GM12892 (cell line): ENCODE results near the gene TLCD3B.

Experiments used
- DNase-seq: peaks from one replicate; pipeline ENCODE4 v3.0.0; 2011; ENCODE audit not compliant: insufficient read length
- FAIRE-seq: peaks from 2 replicates; lab custom pipeline; 2011; peaks lifted over from hg19 to GRCh38; lab: Jason Lieb, UNC
- POLR2A ChIP-seq: IDR thresholded peaks from 2 replicates; pipeline ENCODE4 v1.6.1; 2011; ENCODE audit warnings: low read depth, low read length, control low read depth
- POLR2AphosphoS5 ChIP-seq: IDR thresholded peaks from 2 replicates; pipeline ENCODE4 v1.6.1; 2011; ENCODE audit warnings: low read depth, low read length, control low read depth
- TAF1 ChIP-seq: IDR thresholded peaks from 2 replicates; pipeline ENCODE4 v1.6.1; 2011; ENCODE audit warnings: low read depth, mild to moderate bottlenecking, control low read depth, low read length, borderline replicate concordance

TLCD3B gene

DNA sequence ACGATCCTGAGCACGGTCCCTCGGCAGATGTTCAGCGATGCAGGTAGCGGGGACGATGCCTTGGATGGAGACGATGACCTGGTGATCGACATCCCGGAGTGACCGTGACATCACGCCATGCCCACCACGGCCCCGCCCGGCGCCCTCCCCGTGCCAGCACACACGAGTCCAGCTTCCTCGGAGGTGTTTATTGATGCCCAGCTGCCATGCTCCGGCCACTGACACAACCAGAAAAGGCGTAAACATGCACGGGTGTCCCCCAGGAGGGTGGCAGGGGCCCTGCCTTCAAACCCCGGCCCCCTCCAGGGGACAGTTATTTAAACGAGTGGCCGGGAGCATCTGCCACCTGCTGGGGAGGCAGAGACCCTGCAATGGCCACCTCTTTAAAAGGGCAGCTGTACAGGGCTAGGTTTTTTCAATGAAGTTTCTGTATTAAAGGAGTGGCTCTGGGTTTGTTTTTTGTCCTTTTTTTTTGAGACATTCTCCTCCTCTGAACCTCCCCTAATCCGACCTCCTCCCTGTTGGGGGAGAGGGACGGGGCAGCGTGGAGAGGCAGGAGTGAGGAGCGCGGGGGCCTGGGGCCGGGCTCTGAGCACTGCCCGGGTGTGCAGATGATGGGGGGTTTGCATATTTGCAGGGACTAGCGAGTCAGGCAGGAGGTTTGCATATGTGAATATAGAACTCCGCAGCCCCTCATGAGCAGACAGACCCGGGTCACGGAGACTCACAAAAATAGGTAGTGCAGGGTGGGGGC, 25.6 kb downstream of the TLCD3B start:
- no peak for TF ChIP-seq POLR2AphosphoS5
- FAIRE-seq (no peak), DNase-seq (peak; percentile 81)

DNA sequence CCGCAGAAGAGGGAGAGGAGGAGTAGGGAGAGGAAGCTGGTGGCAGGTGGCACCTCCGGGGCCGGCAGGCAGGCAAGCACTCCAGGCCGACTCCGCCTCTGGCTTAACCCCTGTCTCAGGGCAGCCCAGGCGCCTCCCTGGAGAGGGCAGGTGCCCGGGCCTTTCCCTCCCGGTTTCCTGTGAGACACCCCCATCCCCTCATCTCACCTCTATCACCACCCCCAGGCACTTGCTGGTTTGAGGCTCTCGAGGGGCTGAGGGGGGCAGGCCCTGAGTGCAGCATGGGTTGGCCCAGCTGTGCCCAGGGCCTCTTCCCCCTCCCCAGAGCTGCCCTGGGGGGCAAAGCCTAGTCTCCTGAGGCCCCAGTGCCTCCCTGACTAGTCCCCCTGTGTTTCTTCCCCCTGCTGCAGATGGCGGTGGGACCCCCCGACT, 26.2 kb downstream of the TLCD3B start:
- DNase-seq: no peak
- FAIRE-seq: no peak
- TF ChIP-seq POLR2AphosphoS5 (no peak), POLR2A (no peak), TAF1 (no peak)

DNA sequence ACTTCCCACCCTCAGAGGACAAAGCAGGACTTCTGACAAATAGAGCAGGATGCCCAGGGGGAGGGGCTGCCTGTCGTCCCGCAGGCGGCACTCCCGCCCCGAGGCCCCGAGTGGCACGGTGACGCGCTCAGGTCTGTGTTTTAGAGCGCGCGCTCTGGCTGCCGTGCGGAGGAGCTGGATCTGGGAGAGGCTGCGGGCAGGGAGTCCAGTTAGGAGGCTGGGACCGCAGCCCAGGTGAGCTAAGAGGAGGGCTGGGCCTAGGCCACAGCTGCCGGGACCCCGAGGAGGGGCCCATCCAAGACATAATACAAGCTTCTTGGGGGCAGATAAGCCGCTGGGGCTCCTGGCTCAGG, 26.7 kb downstream of the TLCD3B start:
- DNase-seq (no peak), FAIRE-seq (no peak)

DNA sequence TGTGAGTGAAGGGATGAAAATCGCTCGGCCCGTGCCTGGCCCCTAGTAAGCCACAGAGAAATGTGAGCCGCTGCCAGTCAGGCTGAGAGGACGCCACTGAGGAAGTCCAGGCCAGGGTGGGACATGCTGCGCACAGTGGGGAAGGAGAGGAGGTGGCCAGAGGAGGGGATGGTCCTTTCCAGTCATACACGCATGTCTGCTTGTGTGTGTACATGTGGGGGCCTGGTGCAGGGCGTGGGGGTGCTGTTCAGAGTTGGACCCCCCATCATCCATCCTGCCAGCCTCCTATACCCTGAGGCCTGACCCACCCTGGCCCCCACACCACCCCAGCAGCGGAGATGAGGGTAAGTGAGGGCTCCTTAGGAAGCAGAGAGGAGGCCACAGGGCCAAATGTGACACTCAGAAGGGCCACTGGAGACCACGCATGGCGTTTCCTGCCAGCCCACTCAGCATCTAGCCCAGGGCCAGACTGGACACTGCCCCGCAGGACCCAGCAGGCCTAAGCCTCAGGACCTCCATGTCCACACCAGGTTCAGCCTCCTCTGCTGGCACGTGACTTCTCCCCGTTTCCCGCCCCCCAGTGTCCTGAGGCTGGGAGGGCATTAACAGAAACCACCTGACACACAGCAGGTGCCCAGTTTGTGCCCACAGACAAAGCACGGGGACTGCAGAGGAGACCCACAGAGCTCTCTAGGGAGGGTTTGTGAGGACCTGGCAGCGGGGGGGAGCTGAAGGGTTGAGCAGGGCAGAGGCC, 27.2 kb downstream of the TLCD3B start:
- no peak for TF ChIP-seq POLR2AphosphoS5
- TF ChIP-seq TAF1: no peak
- no peak for TF ChIP-seq POLR2A
- DNase-seq (no peak), FAIRE-seq (no peak)

More for the DNA sequence above, 26.7 kb downstream of the TLCD3B start:
- no peak for TF ChIP-seq POLR2AphosphoS5
- TF ChIP-seq TAF1: no peak

DNA sequence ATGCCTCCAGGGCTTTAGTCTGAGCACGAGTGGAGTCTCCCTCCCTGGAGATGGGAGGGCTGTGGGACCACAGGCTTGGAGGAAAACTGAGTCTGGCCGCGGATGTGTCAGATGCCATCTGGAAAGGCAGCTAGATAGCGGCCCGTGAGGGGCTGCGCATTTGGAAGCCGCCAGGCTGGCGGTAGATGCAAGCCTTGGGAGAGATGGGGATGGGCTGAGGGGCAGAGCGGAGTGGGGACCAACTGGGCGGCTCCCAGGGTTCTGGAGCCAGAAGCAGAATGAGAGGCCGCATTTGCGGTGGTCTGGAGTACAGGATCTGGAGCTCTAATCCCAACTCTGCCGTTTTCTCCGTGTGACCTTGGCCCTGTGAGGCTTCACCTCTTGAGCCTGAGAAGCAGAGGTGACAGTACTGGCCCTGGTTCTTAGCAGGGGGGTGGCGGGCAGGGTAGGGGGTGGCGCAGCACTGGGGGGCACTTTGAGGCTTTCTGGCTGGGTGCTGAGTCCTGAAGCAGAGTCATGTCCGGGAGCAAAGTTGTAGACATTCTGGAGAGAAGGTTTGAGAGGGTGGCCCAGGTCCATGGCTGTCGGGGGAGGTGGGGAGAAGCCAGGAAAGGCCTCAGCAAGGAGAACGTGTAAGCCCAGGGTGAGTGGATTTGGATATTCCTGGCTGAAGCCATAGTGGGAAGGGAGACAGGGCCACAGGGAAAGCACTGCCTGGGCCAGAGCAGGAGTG, 28.3 kb downstream of the TLCD3B start:
- TF ChIP-seq POLR2A: no peak
- TF ChIP-seq POLR2AphosphoS5: no peak
- TF ChIP-seq TAF1: no peak
- DNase-seq (no peak), FAIRE-seq (no peak)

DNA sequence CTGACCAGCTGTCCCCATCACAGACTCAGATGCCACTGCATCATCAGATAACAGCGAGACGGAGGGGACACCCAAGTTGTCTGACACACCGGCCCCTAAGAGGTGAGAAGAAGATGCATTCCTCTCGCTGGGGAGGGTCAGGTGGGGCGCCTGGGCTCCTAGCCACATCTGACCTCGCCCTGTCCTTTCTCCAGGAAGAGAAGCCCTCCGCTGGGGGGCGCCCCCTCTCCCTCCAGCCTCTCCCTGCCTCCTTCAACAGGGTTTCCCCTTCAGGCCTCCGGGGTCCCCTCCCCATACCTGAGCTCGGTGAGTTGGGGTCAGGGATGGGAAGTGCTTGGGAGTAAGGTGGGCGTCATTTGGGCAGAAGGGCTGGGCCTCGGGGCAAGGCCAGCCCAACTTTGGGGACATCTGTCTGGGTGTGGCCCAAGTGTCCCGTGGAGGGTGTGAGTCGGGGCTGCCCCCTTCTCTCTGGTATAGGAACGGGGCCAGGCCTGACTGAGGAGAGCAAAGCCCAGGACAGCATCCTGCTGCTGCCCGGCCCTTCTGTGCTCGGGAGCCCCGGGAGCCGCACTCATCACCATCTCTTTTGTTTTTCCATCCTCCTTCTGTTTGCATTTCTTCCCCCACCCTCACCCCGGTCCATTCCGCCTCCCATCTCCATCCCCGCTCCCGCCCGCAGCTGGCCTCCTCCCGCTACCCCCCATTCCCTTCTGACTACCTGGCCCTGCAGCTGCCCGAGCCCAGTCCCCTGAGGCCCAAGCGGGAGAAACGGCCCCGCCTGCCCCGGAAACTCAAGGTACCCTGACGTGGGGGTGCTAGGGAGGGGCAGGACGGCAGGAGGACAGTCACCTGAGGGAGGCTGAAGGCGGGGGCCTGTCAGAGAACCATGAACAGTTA, 30.1 kb downstream of the TLCD3B start:
- TF ChIP-seq POLR2A (no peak), POLR2AphosphoS5 (no peak), TAF1 (no peak)
- FAIRE-seq: no peak
- DNase-seq: no peak

DNA sequence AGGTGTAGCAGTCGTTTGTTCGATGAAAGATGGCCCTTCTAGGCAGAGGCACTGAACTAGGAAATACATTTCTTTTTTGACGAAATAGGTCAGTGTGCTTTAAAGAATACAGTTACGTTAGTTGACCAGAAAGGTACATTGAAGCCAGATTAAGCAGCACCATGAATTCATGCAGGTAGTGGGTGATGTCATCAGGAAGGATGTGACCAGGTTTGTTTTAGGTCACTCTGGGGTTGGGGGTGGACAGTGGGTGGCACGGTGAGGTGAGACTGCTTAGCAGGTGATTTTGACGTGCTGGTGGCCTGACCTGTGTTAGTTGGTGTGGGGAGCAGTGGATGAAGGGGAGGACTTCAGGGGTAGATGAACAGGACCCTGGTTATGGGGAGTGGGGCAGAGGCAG, 31.5 kb downstream of the TLCD3B start:
- FAIRE-seq (no peak), DNase-seq (no peak)
- TF ChIP-seq POLR2AphosphoS5 (no peak), POLR2A (no peak), TAF1 (no peak)

DNA sequence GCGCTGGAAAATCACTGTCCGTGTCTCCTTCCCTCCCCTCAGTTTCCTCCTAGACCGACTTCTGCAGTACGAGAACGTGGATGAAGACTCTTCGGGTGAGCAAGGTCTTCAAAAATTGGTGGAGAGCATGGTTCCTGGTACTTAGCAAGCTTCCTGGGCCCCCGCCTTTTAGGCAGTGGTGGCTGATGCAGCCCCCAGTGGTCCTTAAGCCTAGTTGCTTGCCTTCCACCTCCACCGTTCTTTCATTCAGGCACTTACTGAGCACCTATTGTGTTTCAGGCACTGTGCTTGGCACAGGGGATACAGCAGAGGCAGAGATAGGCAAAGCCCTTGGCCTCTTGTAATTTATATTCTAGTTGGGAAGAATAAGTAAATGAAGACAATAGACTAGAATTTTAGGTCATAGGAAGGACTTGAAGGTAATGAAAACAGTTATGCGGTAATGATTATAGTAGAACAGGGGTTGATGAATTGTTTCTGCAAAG, 34.3 kb downstream of the TLCD3B start:
- FAIRE-seq (peak; percentile 24), DNase-seq (no peak)
- TF ChIP-seq TAF1: no peak

DNA sequence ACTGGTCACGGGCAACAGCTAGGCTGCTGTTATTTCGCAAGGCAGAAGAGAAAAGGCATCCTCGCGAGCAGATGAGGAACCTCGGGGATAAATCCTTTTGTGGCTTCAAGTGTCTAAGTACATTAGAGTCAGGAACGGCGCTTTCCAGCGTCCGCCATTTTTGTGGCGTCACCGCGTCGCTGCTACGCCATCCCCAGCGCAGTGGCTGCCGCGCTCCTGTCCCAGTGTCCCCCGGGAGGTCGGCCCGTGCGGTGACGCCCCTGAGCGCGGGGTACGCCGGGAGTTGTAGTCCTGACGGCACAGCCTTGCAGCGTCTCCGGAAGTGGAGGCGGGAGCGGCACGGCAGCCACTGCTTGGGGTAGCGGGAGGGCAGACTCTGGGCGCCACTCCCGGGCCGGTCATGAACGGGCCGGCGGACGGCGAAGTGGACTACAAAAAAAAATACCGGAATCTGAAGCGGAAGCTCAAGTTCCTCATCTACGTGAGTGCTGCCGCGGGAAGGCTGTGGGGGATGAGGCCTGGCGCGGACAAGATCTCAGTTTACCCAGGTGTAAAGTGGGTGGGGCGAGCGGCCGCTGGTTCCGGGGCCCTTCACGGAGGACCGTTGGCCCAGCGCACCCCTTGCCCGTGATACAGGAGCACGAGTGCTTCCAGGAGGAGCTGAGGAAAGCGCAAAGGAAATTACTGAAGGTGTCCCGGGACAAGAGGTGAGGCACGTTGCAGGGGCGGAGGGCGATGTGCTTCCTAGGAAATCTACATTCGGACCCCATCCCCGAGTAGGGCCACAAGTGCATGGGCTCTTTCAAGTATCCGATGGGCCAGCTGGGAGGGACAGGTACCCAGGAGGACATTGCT, 34.9 kb downstream of the TLCD3B start, which contains the start of gene INO80E:
Gene INO80E, plus strand, starts transcription at position 331 of the 855 bp plus-strand sequence. Its CDS starts 70 bp downstream, at position 401.
- peak; percentile 100 for DNase-seq
- TF ChIP-seq POLR2A (peak; percentile 71; the same call in 1 of the 2 replicates), POLR2AphosphoS5 (0 out of 2 replicates have a peak, but pooled peaks have one; percentile 43), TAF1 (0 out of 2 replicates have a peak, but pooled peaks have one; percentile 55)

DNA sequence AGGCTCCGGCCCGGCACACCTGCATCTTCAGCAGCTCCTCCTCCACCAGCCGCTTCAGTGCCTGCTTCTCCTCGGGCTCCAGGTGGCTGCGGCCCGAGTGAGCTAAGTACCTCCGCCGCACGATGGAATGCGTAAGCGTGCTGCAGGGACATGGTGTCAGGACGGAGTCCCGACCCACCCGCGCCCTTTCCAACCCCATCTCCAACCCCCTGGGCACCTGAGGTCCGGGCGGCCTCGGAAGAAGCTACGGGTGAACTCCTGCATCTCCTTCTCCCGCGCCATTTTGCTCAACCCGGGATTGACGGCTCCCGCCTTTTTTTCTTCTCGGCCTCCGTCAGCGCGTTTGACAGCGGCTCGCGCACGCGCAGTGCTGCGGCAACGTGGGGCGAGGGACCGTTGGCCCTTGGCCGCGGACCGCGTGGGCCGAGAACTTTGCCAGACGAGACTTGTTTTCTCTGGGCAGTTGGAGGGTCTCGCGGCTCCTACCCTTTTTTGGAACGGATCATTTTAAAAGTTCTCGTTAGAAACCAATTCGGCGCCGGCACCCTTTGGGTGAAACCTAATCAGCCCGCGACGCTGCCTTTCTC, 35.7 kb downstream of the TLCD3B start, which contains the start of gene HIRIP3:
Gene HIRIP3, minus strand, starts transcription at position 294 of the 587 bp plus-strand sequence. Its CDS starts 12 bp downstream, at position 282.
- TF ChIP-seq TAF1: peak; percentile 84
- TF ChIP-seq POLR2A: peak; percentile 55; the same call in 1 of the 2 replicates
- peak; percentile 59 for TF ChIP-seq POLR2AphosphoS5
- DNase-seq: peak; percentile 91
- FAIRE-seq: no peak

More for the DNA sequence above, 34.9 kb downstream of the TLCD3B start, which contains the start of gene INO80E:
- peak; percentile 99 for FAIRE-seq
